ENCODE results near the gene PDE7B. TPM values are rescaled to one million over a fixed set of nuclear protein-coding genes. Genes with fewer than 3 reads are reported as not detected.

Gene PDE7B
- polyA plus RNA-seq, 1 donor = 1.3 TPM

DNA sequence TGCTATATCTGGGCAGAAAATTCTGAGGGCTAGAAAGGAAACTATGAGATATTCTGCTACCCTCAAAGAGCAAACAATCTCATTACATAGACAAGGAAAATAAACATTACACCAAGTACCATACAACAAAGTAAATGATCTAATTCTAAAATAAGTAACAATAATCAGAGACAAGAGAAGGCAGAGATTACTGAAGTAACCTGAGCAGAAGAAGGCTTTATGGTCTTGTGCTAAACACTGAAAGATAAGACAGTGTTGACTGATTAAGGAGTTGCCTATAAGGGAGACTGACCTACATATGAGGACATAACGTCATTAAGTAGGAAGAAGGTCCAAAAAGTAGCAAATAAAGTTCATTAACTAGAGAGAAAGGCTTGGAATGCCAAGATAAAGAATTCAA lies 264.4 kb downstream of the PDE7B start:
- H3K4me1 ChIP-seq (ENCODE audit: control insufficient read depth, insufficient read depth, low read length) = no peaks in the 10 kb centered on the region
- no peak overlapping the region for H3K4me3 ChIP-seq (ENCODE audit: low read length)
- WGBS (ENCODE audit: insufficient coverage, low lambda C conversion rate) = 29% methylated on average over 1 of the region's 1 CpG
- no peaks in the 10 kb centered on the region for H3K9me3 ChIP-seq (ENCODE audit: control insufficient read depth, low read depth, low read length)
- H3K27ac ChIP-seq (ENCODE audit: low read length) = no peak overlapping the region
- peak in 1 of 2 donors; percentile 11 for DNase-seq
- no peaks in the 10 kb centered on the region for H3K36me3 ChIP-seq (ENCODE audit: control insufficient read depth, insufficient read depth, low read length)
- H3K27me3 ChIP-seq (ENCODE audit: control insufficient read depth, insufficient read depth, low read length) = no peaks in the 10 kb centered on the region

- Histone ChIP-seq H3K27ac (ENCODE audit: low read length) (no peak overlapping the region), H3K36me3 (ENCODE audit: control insufficient read depth, insufficient read depth, low read length) (no peaks in the 10 kb centered on the region), H3K4me1 (ENCODE audit: control insufficient read depth, insufficient read depth, low read length) (no peaks in the 10 kb centered on the region), H3K9me3 (ENCODE audit: control insufficient read depth, low read depth, low read length) (no peaks in the 10 kb centered on the region), H3K4me3 (ENCODE audit: low read length) (no peak overlapping the region), H3K27me3 (ENCODE audit: control insufficient read depth, insufficient read depth, low read length) (no peaks in the 10 kb centered on the region)
- DNase-seq = no peak
- no CpG with 5 or more reads among the region's 2 CpGs for WGBS (ENCODE audit: insufficient coverage, low lambda C conversion rate)
Observed at GRCh38 chr6:136117081-136117480, 265.6 kb downstream of the PDE7B start.

DNA sequence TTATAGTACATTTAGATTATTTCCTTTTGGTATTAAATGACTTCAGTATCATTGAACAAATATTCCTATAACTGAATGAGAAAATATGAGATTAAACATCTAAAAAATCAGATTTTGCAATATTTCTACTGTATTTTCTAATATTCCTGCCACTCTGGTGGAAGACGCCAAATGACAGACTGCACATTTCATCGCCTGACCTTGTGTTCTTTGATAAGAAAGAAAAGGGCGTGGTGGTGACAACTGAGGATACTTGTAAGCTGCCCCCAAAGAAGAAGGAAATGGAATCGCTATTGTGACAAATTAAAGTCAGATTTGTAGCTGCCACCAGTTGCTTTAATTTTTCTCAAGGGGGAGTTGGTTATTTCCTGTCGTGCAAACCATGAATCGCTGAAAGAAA lies 267.3 kb downstream of the PDE7B start:
- Histone ChIP-seq H3K36me3 (ENCODE audit: control insufficient read depth, insufficient read depth, low read length) (no peaks in the 10 kb centered on the region), H3K27me3 (ENCODE audit: control insufficient read depth, insufficient read depth, low read length) (no peaks in the 10 kb centered on the region), H3K9me3 (ENCODE audit: control insufficient read depth, low read depth, low read length) (no peaks in the 10 kb centered on the region), H3K27ac (ENCODE audit: low read length) (no peak overlapping the region), H3K4me3 (ENCODE audit: low read length) (no peak overlapping the region), H3K4me1 (ENCODE audit: control insufficient read depth, insufficient read depth, low read length) (no peaks in the 10 kb centered on the region)
- no peak for DNase-seq
- WGBS (ENCODE audit: insufficient coverage, low lambda C conversion rate) = 81% methylated on average over 4 of the region's 6 CpGs

DNA sequence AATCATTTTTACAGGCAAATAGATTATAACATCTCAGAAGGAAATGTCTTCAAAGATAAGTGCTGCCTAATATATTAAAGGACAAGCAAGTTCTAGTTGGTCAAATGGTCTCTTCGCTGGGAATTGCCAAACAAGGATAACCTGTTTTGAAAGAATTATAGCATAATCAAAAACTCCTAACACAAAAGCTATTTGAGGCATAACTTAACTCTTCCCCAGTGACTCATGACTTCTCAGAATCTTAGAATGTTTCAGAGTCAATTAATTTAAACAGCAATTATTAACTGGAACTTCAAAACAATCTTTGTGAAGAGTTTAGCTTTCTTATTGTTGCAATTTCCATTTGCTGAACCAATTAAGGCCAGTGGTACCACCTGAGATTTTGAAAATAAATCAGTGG lies 272.0 kb downstream of the PDE7B start:
- DNase-seq = no peak
- H3K9me3 ChIP-seq (ENCODE audit: control insufficient read depth, low read depth, low read length) = no peaks in the 10 kb centered on the region
- no peak overlapping the region for H3K27ac ChIP-seq (ENCODE audit: low read length)

DNA sequence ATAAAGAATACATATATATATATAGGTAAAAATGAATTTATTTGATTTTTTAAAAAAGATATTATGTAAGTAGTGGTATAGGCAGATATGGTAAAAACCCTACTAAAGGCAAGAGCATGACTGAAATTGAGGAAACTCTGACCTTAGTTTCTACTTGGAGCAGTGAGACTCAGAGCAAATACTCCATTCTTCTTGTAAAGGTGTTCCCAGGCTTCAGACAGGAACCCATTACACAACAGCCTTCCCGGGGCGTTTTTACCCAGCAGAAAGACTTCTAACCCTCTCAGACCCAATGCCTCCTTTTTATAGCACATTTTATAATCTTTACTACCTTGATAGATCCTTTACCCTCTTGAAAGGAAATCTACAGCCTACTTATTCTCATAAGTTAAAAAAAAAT lies 274.1 kb downstream of the PDE7B start:
- no CpG with 5 or more reads among the region's 2 CpGs for WGBS (ENCODE audit: insufficient coverage, low lambda C conversion rate)
- no peaks in the 10 kb centered on the region for H3K27me3 ChIP-seq (ENCODE audit: control insufficient read depth, insufficient read depth, low read length)
- no peaks in the 10 kb centered on the region for H3K9me3 ChIP-seq (ENCODE audit: control insufficient read depth, low read depth, low read length)
- no peaks in the 10 kb centered on the region for H3K4me1 ChIP-seq (ENCODE audit: control insufficient read depth, insufficient read depth, low read length)
- no peak for DNase-seq
- no peak overlapping the region for H3K27ac ChIP-seq (ENCODE audit: low read length)
- H3K4me3 ChIP-seq (ENCODE audit: low read length) = no peak overlapping the region
- H3K36me3 ChIP-seq (ENCODE audit: control insufficient read depth, insufficient read depth, low read length) = no peaks in the 10 kb centered on the region

More for the DNA sequence above, 272.0 kb downstream of the PDE7B start:
- WGBS (ENCODE audit: insufficient coverage, low lambda C conversion rate) = no CpG with 5 or more reads among the region's 1 CpG
- no peaks in the 10 kb centered on the region for H3K27me3 ChIP-seq (ENCODE audit: control insufficient read depth, insufficient read depth, low read length)
- no peaks in the 10 kb centered on the region for H3K36me3 ChIP-seq (ENCODE audit: control insufficient read depth, insufficient read depth, low read length)
- H3K4me3 ChIP-seq (ENCODE audit: low read length) = no peak overlapping the region
- no peaks in the 10 kb centered on the region for H3K4me1 ChIP-seq (ENCODE audit: control insufficient read depth, insufficient read depth, low read length)

DNA sequence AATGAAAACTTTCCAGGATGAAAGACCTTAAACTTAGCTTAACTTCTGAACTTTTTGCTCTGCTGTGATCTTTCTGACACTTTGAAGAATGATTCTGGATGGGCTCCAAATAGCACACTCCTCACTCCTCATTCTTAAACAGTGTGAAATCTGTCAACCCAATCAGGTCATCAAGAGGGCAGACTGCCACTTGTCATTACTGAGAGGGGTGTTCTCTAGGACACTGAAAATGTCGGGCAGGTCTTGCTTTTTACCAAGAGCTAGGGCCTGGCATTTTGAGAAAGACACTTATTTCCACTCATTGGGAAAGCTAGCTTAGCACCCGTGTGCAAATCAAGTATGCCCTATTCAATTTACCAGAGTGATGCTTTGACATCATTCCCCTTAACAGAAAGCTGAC lies 276.4 kb downstream of the PDE7B start:
- H3K27ac ChIP-seq (ENCODE audit: low read length) = no peak overlapping the region
- no peaks in the 10 kb centered on the region for H3K27me3 ChIP-seq (ENCODE audit: control insufficient read depth, insufficient read depth, low read length)
- no peak for DNase-seq
- no peaks in the 10 kb centered on the region for H3K36me3 ChIP-seq (ENCODE audit: control insufficient read depth, insufficient read depth, low read length)
- no peaks in the 10 kb centered on the region for H3K4me1 ChIP-seq (ENCODE audit: control insufficient read depth, insufficient read depth, low read length)
- H3K4me3 ChIP-seq (ENCODE audit: low read length) = no peak overlapping the region
- WGBS (ENCODE audit: insufficient coverage, low lambda C conversion rate) = no CpG with 5 or more reads among the region's 2 CpGs
- H3K9me3 ChIP-seq (ENCODE audit: control insufficient read depth, low read depth, low read length) = no peaks in the 10 kb centered on the region

GRCh38 chr6:136129365-136129764 lies 277.9 kb downstream of the PDE7B start:
- no peak overlapping the region for H3K4me3 ChIP-seq (ENCODE audit: low read length)
- no peak overlapping the region for H3K27ac ChIP-seq (ENCODE audit: low read length)
- no peaks in the 10 kb centered on the region for H3K9me3 ChIP-seq (ENCODE audit: control insufficient read depth, low read depth, low read length)
- no peak for DNase-seq
- no peaks in the 10 kb centered on the region for H3K4me1 ChIP-seq (ENCODE audit: control insufficient read depth, insufficient read depth, low read length)
- H3K36me3 ChIP-seq (ENCODE audit: control insufficient read depth, insufficient read depth, low read length) = no peaks in the 10 kb centered on the region
- no CpG with 5 or more reads among the region's 3 CpGs for WGBS (ENCODE audit: insufficient coverage, low lambda C conversion rate)
- no peaks in the 10 kb centered on the region for H3K27me3 ChIP-seq (ENCODE audit: control insufficient read depth, insufficient read depth, low read length)

DNA sequence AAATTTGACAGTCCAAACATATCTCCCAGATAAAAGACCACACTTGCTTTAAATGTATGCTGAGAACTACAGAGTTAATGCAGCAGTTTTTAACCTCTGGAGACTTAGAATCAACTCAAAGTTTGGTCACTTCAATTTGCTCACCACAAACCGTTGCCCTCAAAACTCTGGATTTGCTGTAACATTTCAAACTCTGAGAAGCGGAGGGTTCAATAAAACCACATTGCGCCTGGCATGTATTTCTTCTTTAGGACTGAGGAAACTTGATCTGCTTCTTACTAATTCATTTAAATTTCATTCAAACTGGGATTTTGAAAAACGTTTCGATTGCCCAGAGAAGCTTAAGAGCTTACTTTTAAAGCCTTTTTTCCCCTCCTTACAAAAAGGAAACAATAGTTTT lies 282.8 kb downstream of the PDE7B start:
- no peaks in the 10 kb centered on the region for H3K36me3 ChIP-seq (ENCODE audit: control insufficient read depth, insufficient read depth, low read length)
- WGBS (ENCODE audit: insufficient coverage, low lambda C conversion rate) = 83% methylated on average over 1 of the region's 5 CpGs
- no peak overlapping the region for H3K4me3 ChIP-seq (ENCODE audit: low read length)
- no peak overlapping the region for H3K27ac ChIP-seq (ENCODE audit: low read length)
- DNase-seq = no peak
- H3K4me1 ChIP-seq (ENCODE audit: control insufficient read depth, insufficient read depth, low read length) = no peaks in the 10 kb centered on the region
- no peaks in the 10 kb centered on the region for H3K27me3 ChIP-seq (ENCODE audit: control insufficient read depth, insufficient read depth, low read length)
- no peaks in the 10 kb centered on the region for H3K9me3 ChIP-seq (ENCODE audit: control insufficient read depth, low read depth, low read length)

DNA sequence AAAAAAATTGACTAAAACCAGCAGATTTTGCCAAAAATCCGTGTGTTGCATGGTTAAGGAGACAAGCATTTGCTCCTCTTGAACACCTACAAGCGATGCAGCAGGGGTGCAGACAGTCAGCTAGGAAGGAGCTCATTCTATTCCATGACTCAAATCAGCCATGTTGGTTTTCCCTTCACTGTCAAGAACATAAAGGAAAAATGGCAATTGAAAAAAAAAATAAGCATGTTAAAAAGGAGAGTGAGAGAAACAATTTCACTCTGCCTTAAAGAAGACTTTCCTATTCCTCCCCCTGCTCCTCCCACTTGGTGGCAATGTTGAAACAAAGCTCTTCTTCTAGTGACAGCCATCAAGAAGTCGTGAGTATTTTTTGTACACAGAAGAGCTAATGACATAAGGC lies 283.2 kb downstream of the PDE7B start:
- WGBS (ENCODE audit: insufficient coverage, low lambda C conversion rate) = no CpG with 5 or more reads among the region's 3 CpGs
- Histone ChIP-seq H3K9me3 (ENCODE audit: control insufficient read depth, low read depth, low read length) (no peaks in the 10 kb centered on the region), H3K4me1 (ENCODE audit: control insufficient read depth, insufficient read depth, low read length) (no peaks in the 10 kb centered on the region), H3K36me3 (ENCODE audit: control insufficient read depth, insufficient read depth, low read length) (no peaks in the 10 kb centered on the region), H3K27me3 (ENCODE audit: control insufficient read depth, insufficient read depth, low read length) (no peaks in the 10 kb centered on the region), H3K27ac (ENCODE audit: low read length) (no peak overlapping the region), H3K4me3 (ENCODE audit: low read length) (no peak overlapping the region)
- no peak for DNase-seq

DNA sequence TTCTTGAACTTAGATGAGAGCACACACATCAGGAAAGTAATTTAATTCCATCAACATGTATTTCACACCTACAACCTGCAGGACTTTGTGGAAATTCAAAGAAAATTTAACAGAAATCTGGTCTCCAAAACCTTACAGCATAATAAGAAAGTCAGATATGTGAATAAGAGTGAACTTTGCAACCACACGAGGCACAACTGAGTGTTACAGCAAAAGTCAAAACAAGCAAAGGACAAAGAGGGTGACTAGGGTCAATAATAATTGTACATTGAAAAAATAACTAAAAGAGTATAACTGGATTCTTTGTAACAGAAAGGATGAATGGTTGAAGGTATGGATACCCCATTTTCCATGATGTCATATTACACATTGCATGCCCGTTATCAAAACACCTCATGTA lies 284.8 kb downstream of the PDE7B start:
- no peak overlapping the region for H3K4me3 ChIP-seq (ENCODE audit: low read length)
- 25% methylated on average over 1 of the region's 2 CpGs for whole genome bisulfite sequencing (ENCODE audit: insufficient coverage, low lambda C conversion rate)
- no peaks in the 10 kb centered on the region for H3K36me3 ChIP-seq (ENCODE audit: control insufficient read depth, insufficient read depth, low read length)
- no peaks in the 10 kb centered on the region for H3K4me1 ChIP-seq (ENCODE audit: control insufficient read depth, insufficient read depth, low read length)
- no peak for DNase-seq
- no peaks in the 10 kb centered on the region for H3K27me3 ChIP-seq (ENCODE audit: control insufficient read depth, insufficient read depth, low read length)
- no peak overlapping the region for H3K27ac ChIP-seq (ENCODE audit: low read length)
- H3K9me3 ChIP-seq (ENCODE audit: control insufficient read depth, low read depth, low read length) = no peaks in the 10 kb centered on the region

- H3K4me1 ChIP-seq (ENCODE audit: control insufficient read depth, insufficient read depth, low read length) = no peaks in the 10 kb centered on the region
- WGBS (ENCODE audit: insufficient coverage, low lambda C conversion rate) = no CpG with 5 or more reads among the region's 3 CpGs
- DNase-seq = no peak
Observed at GRCh38 chr6:136137008-136137692, 285.6 kb downstream of the PDE7B start.

More at GRCh38 chr6:136137008-136137692, 285.6 kb downstream of the PDE7B start:
- no peaks in the 10 kb centered on the region for H3K36me3 ChIP-seq (ENCODE audit: control insufficient read depth, insufficient read depth, low read length)
- no peak overlapping the region for H3K4me3 ChIP-seq (ENCODE audit: low read length)
- H3K27me3 ChIP-seq (ENCODE audit: control insufficient read depth, insufficient read depth, low read length) = no peaks in the 10 kb centered on the region
- no peaks in the 10 kb centered on the region for H3K9me3 ChIP-seq (ENCODE audit: control insufficient read depth, low read depth, low read length)
- no peak overlapping the region for H3K27ac ChIP-seq (ENCODE audit: low read length)
